PFSK-1 (cell line): ENCODE measurements around the gene SLC24A3.

ENCODE experiments used
- POLR2AphosphoS5 ChIP-seq: IDR thresholded peaks from 2 replicates; pipeline ENCODE4 v1.6.1; 2012; ENCODE audit warnings: low read depth, mild to moderate bottlenecking, control low read depth, low read length, moderate library complexity
- SIN3A ChIP-seq: IDR thresholded peaks from 2 replicates; pipeline ENCODE4 v1.6.1; 2012; ENCODE audit warnings: mild to moderate bottlenecking, low read length, moderate library complexity, borderline replicate concordance; ENCODE audit not compliant: insufficient read depth
- TAF1 ChIP-seq: IDR thresholded peaks from 2 replicates; pipeline ENCODE4 v1.6.1; 2012; ENCODE audit warnings: low read length, control low read depth, borderline replicate concordance; ENCODE audit not compliant: insufficient read depth
- TF ChIP-seq, protein P1 (sequence below), 2 experiments: IDR thresholded peaks; 2 replicates each; pipeline versions ENCODE4 v1.6.1 to v1.8.0; 2011 to 2012; ENCODE audit warnings: low read depth in 2 of 2, low read length in 2 of 2, control low read depth in 1 of 2, inconsistent platforms in 1 of 2, mild to moderate bottlenecking in 1 of 2, moderate library complexity in 1 of 2; ENCODE audit not compliant: insufficient read depth in 1 of 2

DNA sequence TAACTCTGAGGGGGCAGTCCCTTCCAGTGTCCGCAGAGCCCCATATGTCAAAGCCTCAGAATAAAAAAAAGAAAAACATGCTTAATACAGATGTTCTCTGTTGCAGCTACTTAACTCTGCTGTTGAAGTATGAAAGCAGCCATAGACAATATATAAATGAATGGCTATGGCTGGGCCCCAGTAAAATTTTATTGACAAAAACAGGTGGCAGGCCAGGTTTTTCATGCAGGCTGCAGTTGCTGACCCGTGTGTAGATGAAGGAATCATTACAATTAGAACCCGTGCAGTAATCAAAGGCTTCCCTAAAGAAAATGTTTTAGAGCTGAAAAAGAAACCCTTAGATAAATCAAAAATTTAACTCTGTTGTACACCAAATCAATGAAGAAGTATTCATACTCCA is 532.7 kb downstream of the SLC24A3 start:
- no peak for TF ChIP-seq SIN3A
- TF ChIP-seq POLR2AphosphoS5: no peak
- TF ChIP-seq TAF1: no peak
- TF ChIP-seq, protein P1, sequence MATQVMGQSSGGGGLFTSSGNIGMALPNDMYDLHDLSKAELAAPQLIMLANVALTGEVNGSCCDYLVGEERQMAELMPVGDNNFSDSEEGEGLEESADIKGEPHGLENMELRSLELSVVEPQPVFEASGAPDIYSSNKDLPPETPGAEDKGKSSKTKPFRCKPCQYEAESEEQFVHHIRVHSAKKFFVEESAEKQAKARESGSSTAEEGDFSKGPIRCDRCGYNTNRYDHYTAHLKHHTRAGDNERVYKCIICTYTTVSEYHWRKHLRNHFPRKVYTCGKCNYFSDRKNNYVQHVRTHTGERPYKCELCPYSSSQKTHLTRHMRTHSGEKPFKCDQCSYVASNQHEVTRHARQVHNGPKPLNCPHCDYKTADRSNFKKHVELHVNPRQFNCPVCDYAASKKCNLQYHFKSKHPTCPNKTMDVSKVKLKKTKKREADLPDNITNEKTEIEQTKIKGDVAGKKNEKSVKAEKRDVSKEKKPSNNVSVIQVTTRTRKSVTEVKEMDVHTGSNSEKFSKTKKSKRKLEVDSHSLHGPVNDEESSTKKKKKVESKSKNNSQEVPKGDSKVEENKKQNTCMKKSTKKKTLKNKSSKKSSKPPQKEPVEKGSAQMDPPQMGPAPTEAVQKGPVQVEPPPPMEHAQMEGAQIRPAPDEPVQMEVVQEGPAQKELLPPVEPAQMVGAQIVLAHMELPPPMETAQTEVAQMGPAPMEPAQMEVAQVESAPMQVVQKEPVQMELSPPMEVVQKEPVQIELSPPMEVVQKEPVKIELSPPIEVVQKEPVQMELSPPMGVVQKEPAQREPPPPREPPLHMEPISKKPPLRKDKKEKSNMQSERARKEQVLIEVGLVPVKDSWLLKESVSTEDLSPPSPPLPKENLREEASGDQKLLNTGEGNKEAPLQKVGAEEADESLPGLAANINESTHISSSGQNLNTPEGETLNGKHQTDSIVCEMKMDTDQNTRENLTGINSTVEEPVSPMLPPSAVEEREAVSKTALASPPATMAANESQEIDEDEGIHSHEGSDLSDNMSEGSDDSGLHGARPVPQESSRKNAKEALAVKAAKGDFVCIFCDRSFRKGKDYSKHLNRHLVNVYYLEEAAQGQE (IDR thresholded peaks at IDR 0.05; ENCODE audit: insufficient read depth in 1 of 2, low read depth in 2 of 2, low read length in 2 of 2): no peak
